ENCODE results near the gene EIF4E2. TPM values are rescaled to one million over a fixed set of nuclear protein-coding genes. Genes with fewer than 3 reads are reported as not detected.

The EIF4E2 gene
- total RNA-seq, 4 donors from 2014 or later = 34.7 to 81.3 (median 58.0) TPM

DNA sequence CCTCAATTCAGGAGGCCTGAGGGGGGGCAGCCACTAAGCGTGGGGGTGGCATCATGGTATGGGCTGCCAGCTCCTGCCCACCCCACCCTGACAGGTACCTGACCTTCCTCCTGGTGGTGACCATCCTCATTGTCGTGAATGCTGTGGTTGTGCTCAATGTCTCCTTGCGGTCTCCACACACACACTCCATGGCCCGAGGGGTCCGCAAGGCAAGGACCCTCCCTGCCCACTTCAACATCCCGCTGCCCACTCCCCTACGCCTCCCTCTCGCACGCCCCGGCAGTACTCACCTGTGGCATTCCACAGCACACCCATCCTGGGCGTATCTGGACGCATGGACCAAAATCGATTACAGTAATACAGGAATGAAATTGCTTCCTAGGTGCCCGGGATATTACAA, 7.0 kb upstream of the EIF4E2 start:
- Histone ChIP-seq H3K9me3 (no peaks in the 10 kb centered on the region), H3K36me3 (peaks cover 0 to 31% (median 0%) of the 10 kb centered on the region in 3 donors), H3K27me3 (peaks cover 0 to 23% (median 0%) of the 10 kb centered on the region in 4 donors), H3K4me1 (peaks cover 0 to 9% (median 4%) of the 10 kb centered on the region in 3 donors), H3K27ac (no peak overlapping the region), H3K4me3 (no peak overlapping the region)
- intact Hi-C loops (cut with DNase I) = no loop called here
- 88 to 93% methylated on average over 7 to 13 of the region's 14 CpGs for WGBS, 2 donors
- TF ChIP-seq, protein P1, sequence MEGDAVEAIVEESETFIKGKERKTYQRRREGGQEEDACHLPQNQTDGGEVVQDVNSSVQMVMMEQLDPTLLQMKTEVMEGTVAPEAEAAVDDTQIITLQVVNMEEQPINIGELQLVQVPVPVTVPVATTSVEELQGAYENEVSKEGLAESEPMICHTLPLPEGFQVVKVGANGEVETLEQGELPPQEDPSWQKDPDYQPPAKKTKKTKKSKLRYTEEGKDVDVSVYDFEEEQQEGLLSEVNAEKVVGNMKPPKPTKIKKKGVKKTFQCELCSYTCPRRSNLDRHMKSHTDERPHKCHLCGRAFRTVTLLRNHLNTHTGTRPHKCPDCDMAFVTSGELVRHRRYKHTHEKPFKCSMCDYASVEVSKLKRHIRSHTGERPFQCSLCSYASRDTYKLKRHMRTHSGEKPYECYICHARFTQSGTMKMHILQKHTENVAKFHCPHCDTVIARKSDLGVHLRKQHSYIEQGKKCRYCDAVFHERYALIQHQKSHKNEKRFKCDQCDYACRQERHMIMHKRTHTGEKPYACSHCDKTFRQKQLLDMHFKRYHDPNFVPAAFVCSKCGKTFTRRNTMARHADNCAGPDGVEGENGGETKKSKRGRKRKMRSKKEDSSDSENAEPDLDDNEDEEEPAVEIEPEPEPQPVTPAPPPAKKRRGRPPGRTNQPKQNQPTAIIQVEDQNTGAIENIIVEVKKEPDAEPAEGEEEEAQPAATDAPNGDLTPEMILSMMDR (IDR thresholded peaks at IDR 0.05) = no peak
- TF ChIP-seq POLR2A (IDR thresholded peaks at IDR 0.05) = no peak
- no peak for DNase-seq

DNA sequence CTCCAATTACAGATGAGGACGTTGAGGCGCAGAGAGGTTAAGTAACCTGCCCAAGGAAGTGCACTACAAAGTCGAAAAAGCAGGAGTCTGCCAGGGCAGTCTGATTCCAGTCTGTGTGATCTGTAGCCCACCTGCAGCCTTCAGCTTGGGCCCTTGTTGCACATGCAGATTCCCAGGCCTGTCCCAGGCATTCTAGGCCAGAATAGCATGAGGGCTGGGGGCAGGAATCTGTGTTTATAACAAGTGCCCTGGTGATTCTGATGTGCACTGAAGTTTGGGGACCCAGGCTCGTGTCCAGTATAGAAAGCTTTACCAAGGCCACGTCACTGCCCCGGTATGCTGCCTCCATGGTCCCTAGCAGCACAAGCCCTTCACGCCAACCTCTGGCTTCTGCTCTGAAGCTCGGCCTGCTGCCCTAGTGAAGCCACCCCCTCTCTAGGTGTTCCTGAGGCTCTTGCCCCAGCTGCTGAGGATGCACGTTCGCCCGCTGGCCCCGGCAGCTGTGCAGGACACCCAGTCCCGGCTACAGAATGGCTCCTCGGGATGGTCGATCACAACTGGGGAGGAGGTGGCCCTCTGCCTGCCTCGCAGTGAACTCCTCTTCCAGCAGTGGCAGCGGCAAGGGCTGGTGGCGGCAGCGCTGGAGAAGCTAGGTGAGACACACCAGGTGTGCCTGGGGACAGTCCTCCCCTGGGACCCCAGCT, 6.4 kb upstream of the EIF4E2 start:
- intact Hi-C loops (cut with DNase I) = no loop called here
- TF ChIP-seq, protein P1 (IDR thresholded peaks at IDR 0.05) = no peak
- TF ChIP-seq POLR2A (IDR thresholded peaks at IDR 0.05) = no peak
- peaks cover 0 to 8% (median 2%) of the 10 kb centered on the region in 3 donors for H3K4me1 ChIP-seq
- H3K4me3 ChIP-seq = no peak overlapping the region
- H3K27ac ChIP-seq = no peak overlapping the region
- H3K36me3 ChIP-seq = peaks cover 0 to 31% (median 0%) of the 10 kb centered on the region in 3 donors
- 92 to 97% methylated on average over 3 to 5 of the region's 19 CpGs for WGBS, 2 donors
- H3K9me3 ChIP-seq = no peaks in the 10 kb centered on the region
- H3K27me3 ChIP-seq = peaks cover 0 to 17% (median 0%) of the 10 kb centered on the region in 4 donors
- DNase-seq = no peak

DNA sequence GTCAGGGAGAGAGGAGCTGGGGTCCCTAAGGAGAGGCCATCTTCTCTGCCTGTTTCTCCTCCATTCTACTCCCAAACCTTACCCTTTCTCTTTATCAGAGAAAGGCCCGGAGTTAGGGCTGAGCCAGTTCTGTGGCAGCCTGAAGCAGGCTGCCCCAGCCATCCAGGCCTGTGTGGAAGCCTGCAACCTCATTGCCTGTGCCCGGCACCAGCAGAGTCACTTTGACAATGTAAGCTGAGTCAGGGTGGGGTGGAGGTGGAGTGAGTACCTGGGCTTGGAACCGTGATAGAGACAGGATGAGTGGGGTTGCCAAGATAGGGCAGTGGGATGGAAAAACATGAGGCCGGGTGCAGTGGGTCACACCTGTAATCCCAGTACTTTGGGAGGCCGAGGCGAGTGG, 5.8 kb upstream of the EIF4E2 start:
- H3K9me3 ChIP-seq = no peaks in the 10 kb centered on the region
- peaks cover 0 to 8% (median 5%) of the 10 kb centered on the region in 3 donors for H3K4me1 ChIP-seq
- H3K27me3 ChIP-seq = peaks cover 0 to 11% (median 0%) of the 10 kb centered on the region in 4 donors
- H3K36me3 ChIP-seq = peaks cover 0 to 31% (median 0%) of the 10 kb centered on the region in 3 donors
- H3K4me3 ChIP-seq = no peak overlapping the region
- 85 to 90% methylated on average over 3 to 5 of the region's 6 CpGs for WGBS, 2 donors
- no peak overlapping the region for H3K27ac ChIP-seq
- TF ChIP-seq POLR2A (IDR thresholded peaks at IDR 0.05) = no peak
- TF ChIP-seq, protein P1 (IDR thresholded peaks at IDR 0.05) = no peak
- DNase-seq = no peak
- intact Hi-C loops (cut with DNase I) = no loop called here

DNA sequence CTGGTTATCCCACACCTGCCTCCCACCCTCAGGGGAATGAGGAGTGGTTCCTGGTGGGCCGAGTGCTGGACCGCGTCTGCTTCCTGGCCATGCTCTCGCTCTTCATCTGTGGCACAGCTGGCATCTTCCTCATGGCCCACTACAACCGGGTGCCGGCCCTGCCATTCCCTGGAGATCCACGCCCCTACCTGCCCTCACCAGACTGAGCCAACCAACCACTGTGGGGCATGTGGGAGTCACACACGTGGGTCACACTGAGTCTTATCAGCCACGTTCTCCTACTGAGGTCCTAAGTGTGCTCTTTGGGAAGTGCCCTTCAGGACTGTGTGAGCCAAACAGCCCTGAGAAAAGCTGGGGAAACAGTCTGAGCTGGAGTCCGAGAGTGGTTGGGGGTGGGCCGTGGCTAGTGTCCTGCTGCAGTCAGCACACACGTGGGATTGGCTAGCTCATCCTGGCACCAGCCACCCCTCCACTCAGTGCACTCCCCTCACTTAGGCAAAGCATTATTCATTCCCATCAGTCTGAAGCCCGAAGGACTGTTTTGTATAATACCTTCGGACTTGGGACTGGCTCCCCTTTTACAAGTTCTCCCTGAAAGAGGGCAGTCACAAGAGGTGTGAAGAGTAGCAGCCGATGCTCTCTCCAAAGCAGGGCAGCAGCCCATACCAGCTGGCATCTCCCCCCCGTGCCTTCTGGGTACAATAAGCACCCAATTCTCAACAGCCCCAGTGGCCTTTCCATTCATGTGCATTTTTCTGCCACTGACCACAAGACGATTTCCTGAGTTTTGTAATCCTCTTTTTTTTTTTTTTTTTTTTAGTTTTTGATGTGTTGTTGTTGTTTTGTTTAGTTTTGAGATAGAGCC, 4.7 kb upstream of the EIF4E2 start:
- no peak for DNase-seq

More for the DNA sequence above, 4.7 kb upstream of the EIF4E2 start:
- Histone ChIP-seq H3K36me3 (peaks cover 0 to 31% (median 0%) of the 10 kb centered on the region in 3 donors), H3K9me3 (no peaks in the 10 kb centered on the region), H3K27me3 (peaks cover 0 to under 1% (median 0%) of the 10 kb centered on the region in 4 donors), H3K27ac (no peak overlapping the region), H3K4me3 (no peak overlapping the region), H3K4me1 (peaks cover 0 to 12% (median 6%) of the 10 kb centered on the region in 3 donors)
- TF ChIP-seq, protein P1 (IDR thresholded peaks at IDR 0.05) = no peak
- TF ChIP-seq POLR2A (IDR thresholded peaks at IDR 0.05) = no peak
- intact Hi-C loops (cut with DNase I) = no loop called here
- 88 to 93% methylated on average over 12 to 16 of the region's 17 CpGs for whole genome bisulfite sequencing, 2 donors

Measured in esophagus squamous epithelium (tissue), 5 donors.